ENCODE results near the gene NABP1.

The NABP1 gene

DNA sequence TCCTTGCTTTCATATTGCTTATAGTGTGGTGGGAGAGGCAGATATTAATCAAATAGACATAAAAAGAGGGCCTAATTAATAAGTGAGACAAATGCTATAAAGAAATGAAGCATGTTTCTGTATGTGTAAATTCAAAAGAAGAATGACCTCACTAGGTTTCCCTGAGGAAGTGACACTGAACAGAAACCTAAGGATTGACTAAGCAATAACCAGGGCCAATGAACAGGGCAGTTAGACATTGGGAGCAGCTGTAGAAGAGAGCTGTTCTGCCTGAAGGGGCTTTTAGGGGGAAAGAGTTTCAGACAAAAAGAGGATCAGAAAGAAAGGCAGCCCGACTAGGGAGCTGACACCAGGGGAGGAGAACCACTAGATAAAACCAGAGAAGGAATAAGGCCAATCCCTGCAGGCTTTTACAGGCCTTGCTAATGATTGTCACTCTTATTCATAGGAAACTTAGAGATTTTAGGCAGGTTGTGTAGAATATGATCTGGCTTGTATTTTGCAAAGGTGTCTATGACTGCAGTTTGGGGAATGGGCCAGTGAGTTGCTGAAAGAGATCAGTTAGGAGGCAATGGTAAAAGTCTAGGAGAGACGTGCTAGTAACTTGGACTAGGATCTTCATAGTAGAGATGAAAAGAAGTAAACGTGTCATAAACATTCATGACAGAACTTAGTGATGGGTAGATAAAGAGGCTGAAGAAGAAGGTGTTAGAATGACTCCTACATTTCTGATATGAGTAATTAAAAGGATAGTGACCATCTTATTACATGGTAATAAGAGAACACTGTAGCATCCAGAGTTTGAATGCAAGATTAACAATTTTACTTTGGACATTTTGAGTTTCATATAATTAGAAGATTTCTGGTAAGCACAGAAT is 26.8 kb upstream of the NABP1 start:
- DNase-seq = no peak

DNA sequence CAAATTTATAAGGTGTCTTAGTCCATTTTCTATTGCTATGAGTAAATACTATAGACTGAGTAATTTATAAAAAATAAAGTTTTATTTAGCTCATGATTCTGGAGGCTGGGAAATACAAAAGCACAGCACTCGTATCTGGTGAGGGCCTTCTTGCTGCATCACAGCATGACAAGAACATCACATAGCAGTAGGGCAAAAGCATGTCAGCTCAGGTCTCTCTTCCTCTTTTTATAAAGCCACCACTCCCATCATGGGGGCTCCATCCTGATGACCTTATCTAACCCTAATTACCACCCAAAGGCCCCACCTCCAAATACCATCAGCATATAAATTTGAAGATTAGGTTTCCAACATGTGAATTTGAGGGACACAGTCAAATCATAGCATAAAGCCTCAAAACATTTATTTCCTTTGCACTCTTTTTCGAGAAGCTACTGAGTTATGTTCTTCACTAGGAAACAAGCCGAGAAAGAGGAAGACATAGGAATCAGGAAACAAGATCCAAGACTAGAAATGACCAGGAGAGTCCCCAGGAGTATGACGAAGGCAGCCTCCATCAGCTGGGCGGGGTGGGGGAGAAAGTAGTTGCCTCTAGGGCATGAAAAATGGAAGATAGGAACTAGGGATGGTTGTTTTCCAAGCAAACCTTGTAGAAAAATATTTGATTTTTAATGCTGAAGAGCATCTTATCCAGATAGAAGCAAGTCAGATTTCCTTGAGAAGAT is 24.1 kb upstream of the NABP1 start:
- no peak for DNase-seq

DNA sequence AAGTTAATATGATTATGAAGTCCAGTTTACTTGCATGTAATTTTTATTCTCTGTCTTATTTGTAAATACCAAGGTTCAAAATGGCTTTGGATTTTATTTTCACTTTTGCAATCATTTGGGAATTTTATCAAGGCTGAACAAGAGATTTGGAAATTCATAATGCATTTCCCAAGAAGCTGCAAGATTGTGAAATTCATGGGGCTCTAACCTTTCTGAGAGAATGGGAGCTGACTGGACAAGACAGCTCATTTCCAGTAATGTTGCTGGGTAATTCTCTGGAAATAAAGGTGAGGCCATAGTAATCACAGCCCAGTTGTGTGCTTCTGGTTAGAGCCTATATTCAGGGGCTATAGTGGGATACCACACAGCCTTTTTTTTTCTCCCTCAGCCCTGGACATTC is 21.5 kb upstream of the NABP1 start:
- no peak for DNase-seq

DNA sequence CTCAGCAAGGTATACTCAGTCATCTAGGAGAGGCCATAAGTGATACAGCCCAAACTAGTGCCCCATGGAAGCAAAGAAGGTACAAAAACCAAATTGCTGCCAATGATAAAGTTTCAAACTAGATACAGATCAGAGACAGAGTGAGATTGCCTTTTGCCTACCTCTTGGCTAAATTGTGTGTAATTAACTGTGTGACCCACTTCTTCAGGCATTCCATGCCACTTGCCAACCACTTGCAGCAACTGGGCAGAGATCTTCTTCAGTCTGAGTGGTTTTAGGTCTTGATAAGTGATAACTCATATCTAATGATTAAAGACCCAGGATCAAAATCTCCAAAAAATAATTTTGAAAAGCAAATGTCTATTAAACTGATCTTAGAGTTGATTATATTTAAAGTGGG is 21.1 kb upstream of the NABP1 start:
- no peak for DNase-seq

DNA sequence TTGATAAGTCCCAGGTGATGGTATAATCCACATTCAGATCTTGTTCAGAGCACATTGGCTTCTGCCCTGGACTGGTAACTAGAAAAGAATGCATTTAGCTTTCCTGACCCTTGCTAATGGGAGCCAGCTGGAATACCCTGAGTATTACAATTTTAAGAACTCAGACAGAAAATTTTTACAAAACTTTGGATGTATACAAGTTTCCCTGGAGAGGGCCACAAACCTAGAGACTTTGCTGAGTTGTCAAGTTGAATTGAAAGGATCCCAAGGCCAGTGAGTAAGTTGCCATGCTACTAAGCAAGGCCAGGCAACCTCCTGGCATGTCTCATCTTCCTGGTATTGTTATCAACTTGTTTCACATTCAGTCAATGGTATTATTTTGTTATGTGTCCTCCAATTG is 20.0 kb upstream of the NABP1 start:
- no peak for DNase-seq

DNA sequence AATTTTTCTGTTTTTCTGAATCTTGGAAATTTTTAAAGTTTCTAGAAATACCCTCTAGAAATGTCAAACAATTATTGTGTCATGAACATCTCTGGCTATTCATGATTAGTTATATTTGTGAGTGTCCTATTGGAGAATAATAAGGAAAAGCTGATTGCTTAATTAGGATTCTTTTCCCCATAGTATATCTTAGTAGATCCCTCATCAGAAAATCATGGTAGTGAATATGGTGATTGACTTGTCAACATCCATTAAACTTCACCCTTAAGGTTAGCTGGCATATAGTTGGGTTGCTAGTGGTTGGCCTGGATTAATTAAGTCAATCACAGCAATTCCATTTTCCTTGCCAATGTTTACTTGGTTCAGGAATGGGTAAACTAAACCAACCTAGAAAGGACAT is 18.7 kb upstream of the NABP1 start:
- no peak for DNase-seq

DNA sequence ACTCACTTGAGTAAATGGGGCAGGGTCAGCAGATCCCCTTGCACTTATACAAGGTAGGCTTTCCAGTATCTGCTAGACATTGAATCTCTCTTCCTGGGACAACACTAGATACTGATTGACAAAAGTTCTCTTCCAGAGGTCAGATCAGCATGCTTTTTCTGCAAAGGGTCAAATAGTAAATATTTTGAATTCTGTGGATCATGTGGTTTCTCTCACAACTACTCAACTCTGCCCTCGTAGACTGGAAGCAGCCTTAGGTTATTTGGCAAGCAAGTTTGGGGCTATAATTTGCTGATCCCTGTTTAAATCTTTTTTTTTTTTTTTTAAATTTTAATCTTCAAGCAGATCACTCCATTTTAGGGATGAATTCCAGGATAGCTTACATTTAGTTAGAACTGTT is 17.4 kb upstream of the NABP1 start:
- no peak for DNase-seq

DNA sequence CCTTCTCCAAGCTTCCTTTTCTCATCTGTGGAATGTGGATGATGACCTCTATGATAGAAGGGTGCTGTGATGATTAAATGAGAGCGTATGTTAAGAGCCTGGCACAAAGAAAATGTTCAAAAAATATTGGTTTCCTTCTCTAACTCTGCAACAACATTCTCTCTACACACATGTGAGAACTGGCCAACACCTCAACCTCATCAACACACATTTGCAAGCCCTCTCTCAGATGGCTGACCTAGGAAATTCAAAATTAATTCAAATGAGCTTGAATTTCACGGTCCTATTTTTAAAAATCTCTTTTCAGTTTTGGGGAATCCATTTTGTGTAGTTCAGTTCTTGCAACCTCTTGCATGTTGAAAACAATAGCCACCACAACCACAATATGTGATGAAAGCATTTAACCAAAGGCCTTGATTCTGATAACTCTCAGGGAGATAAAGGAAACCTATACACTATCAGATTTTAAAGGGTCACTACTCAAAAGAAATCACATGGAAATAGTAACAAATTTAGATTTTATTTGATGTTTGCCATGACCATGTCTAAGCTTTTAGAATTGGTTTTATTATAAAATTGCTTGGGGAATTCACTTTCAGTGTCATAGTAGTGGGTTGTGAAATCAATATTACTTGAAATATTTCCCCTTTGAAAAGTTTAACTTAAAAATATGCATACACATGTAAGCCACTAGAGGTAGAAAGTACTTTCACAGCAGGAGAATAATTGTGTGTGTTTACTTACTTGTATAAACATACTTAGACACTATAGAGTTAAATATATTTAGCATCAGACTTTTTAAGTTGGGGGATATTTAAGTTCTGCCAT is 16.6 kb upstream of the NABP1 start:
- no peak for DNase-seq

DNA sequence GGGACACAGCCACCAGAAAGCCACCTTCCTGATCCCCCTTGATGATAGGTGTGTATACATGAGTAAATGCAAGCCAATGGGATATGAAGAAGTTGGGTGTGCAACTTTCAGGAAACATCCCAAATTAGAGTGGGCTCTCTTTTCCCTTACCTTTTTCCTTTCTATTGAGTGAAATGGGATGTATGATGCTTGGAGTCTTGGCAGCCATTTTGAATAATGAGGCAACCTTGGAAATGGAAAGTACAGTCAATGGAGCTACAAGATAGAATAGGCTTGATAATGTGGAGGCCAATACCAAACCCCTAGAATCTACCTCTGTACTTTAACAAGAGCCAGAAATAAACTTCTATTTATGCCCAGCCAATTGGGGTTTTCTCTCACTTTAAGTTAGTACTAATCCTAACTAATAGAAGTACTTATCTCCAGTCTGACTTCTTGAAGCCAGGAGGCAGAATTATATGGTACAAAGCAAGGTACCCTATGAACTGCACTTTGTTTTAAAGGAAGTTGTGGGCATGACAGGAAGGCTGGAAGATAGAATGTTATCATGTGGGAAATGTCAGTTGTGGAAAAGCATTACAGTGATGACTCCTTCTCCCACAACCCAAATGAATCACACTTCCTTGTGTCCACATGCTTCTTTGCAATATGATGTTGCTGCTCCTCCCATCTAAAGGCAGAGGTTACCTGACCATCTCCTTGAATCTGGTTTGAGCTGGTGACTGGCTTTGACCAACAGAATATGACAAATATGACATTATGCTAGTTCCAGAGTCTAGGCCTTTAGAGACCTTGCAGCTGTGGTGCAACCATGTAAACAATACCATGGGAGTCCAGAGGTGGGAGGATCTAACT is 12.9 kb upstream of the NABP1 start:
- no peak for DNase-seq

DNA sequence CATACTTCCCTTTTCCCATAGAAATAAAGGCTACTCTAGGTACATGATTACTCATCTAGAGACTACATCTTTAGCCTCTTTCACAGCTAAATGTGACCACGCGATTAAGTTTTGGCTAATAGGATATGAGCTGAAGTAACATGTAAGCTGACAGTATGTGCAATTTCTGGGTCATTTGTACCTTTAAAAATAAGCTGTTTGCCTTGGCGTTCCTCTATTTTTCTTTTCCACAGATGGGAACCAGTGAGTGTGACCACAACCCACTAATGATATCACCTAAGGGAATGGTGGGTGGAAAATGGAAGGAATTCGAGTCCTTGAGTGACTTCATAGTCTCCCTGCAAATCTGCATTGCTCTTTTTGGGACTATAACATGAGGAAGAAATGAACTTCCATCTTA is 11.7 kb upstream of the NABP1 start:
- DNase-seq = no peak

DNA sequence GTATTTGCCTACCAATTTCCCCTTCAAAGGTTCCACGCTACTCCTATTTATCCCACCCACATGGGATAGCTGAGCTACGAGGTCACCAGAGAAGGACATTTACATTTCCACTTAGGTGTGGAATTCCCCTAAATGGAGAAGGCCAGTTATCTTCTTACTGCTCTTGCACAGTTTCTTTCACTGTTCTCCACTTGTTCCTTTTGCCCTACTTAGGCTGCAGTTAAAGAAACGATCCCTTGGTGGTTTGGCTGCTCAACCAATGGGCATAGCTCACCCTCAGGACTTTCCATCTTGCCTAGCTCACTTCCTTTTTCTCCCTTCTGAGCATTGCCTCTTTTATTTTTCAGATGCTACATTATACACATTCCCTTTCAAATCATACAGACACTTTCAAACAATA is 11.2 kb upstream of the NABP1 start:
- no peak for DNase-seq

DNA sequence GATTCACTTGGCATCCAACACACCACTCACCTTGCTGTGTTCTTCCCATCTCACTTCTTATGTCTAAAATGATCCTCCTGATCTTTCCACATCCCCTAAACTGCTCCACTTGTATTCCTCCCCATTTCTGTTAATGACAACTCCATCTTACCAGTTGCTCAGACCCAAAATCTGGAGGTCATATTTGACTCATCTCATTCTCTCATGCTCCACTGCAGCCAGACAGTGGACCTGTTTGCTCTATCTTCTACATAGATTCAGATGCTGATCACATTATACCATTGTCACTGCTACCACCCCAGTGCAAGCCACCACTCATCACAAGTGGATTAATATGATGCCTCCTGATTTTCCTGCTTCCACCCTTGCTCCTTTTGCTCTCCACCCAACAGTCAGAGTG is 7.9 kb upstream of the NABP1 start:
- DNase-seq = no peak

DNA sequence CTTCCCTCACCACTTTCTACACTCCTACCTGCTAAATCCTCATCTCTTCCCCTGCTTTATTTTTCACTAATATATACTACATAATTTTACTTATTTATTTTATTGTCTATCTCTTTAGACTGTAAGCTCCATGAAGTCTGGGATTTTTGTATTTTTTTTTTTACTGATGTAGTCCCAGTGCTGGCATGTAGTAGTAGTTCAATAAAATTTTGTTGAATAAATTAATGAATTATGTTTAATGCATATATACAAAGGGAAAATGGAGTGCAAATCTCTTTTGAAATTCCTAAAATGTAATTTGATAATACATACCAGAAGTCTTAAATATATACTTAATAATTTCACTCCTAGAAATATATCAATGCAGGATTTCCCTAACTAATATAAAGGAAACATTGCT is 7.1 kb upstream of the NABP1 start:
- DNase-seq = no peak

DNA sequence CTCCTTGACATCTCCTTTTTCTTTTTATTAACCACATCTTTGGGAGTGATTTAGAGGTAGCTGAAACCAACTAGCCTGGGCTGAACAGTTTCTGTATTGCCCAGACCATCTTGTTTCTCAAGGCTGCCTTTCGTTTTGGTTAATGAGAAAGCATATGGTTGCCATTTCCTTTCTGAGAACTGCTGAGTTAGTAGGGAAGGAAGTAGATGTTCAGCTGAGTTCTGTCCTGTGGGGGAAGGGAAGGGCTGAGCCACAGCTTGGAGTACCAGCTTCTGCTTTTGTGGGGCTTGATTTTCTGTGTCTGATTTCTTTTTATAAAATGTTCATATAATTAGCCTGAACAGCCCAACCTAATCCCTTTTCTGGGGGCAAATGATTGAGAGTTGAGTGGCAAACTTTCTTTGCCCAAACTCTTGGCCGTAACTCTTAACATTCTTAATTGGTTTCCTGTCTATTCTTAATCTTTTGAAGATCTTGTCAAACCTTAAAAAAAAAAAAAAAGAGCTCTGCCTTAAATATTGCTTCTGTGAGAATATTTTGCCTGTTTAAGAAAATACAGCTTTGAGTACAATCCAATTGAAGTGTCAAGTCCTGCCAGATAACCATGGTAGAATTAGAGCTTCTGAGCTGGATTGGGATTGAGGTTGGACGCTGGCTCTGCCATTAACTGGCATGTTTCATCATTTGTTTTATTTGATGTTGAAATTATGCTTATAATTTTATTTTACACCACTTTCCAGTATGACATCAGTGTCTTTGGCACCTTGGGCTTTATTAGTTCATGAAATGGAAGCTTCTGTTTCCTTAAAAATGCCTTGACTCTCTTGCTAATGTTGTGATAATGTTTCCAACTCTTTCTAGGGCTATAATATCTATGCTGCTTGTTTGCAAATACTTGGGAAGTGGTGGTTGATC is 1.9 kb upstream of the NABP1 start:
- no peak for DNase-seq

DNA sequence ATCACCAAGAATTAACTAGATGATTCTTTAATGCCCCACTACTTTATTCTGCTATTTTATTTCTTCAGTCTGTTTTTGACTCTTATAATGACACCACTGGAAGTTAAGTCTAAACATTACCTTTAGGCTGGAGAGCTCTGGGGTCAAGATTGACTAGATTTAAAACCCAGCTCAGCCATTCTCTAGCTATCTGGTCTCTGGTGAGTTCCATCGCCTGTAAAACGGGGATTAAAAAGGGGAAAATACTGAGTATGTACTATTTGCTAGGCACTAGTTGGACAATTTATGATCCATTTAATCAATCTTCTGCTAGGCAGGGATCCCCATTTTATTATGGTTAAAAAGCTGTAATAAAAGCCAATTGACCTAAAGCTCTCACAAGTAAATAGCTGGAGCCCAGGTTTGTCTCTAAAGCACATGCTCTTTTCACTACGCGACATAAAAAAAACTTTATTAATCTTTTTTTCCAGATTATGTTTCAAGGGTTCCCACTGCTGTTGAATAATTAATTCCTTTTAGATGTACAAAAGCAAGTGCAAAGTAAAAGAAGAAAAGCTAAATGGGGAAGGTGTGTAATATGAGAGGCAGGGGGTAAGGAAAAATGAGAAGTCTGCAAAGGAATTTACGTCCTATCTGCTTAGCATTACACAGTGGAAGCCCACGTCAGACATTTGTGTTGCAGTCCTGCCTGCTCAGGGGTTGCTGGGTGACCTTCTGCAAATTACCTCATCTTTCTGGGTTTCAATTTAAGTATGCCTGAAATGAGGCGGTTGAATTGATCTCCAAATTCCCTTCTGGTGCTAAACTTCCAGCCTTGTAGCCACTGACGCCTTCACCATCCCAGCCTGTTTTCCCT is 918 bp upstream of the NABP1 start:
- peak; percentile 34 to 36 for DNase-seq

DNA sequence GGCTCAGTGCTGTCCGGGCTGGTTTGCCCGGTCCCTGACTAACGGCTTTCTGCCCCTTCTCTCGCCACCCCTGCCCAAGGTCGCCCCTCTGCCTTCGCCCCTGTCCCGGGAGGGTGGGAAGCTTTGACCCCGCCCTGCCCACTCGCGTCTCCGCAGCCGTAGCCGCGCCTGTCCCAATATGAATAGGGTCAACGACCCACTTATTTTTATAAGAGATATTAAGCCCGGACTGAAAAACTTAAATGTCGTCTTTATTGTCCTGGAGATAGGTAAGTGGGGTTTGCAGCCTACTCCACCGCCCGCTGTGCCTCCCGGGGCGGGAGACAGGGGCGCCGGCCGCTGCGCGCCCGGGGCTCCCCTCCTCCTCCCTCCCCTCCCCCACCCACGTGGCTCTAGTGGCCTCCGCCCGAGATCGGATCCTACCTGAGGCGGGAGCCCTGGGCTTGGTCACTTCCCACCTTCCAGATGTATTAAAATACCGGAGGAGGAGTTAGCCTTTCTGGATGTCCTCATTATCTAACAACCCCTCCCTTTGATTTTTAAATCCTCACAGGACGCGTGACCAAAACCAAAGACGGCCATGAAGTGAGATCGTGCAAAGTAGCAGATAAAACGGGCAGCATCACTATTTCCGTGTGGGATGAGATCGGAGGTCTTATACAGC is 633 bp downstream of the NABP1 start:
- peak; percentile 62 to 64 for DNase-seq

DNA sequence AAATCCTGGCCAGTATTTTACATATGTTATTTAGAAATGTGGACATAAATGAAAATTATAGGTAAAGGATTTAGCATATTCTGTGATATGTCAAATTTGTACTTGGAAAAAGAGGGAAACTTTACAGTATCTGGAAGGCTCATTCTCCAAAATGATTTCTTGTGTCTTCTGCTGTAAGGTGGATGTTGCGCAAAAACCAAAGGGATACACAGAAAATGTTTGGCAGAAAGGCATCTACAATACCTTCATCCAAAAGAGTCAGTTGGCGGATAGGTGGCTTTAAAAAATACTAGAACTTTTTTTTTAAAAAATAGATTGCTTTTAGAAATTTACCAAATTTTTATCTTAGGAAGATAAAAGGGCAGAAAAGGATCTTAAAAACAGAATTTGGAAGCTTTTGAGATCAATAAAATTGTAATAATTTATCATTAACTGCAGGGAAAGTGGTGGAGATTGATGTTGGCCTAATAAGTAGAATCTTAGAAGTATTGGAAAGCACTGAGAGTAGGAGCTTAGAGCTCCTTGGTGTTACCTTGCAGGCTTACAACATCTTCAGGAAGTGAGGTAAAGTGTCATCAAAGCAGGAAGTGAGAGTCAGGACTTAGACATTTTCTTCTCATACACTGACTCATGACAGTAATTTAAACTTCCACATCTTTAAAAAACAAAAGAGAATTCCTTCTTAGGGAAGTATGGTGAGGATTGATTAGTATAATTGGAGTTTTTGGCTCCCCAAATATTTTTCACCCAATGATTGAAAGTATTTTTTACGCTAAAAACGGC is 2.1 kb downstream of the NABP1 start:
- DNase-seq = no peak

DNA sequence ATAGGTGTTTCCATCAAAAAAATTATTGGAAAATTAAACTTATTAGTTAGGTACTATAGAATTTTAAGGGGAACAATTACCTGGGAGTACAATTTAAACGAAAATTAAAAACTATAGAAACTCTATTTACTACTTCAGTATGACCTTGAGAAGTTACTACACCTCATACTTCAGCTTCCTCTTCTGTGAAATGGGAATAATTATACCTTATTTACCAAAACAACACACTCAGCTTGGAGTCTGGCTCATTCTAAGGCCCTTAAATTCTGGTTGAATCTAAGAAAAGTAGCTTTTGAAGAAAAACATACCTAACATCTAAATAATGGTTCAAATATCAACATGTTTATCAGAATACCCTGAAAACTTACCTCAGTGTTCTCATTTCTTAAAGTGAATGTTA is 2.7 kb downstream of the NABP1 start:
- no peak for DNase-seq

DNA sequence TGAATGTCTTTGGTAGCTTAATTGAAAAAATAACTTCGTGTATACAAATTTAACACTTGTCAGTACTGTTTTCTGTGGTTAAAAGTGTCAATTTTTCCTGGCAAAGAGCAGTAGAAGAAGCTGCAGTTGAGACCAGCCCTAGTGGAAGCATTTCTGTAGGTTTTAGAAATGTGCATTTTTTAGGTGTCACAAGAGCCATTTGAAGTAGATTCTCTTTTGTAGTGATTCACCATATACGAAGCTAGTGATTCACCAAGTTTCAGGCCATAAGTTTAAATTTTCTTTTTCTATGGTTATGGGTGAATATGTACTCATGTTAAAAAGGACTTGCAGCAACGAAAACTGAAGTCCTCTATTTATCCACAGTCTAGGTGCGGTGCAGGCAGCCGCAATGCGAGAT is 4.2 kb downstream of the NABP1 start:
- no peak for DNase-seq

Measured in stimulated activated CD4-positive, alpha-beta T cell treated with anti-CD3 and anti-CD28 coated beads, Interleukin-2, amount 100 ng/mL, for 48 hours (primary cell).